ENCODE data around the gene FBXW4. TPM values are rescaled to one million over a fixed set of nuclear protein-coding genes. Genes with fewer than 3 reads are reported as not detected.
"Not testable (repeated sequence)": the region's sequence is repeated elsewhere in the genome, so short reads cannot be mapped to it uniquely, and the experiment has no call there.

Gene FBXW4
- total RNA-seq, 1 experiment from 2014 or later = 38.2 TPM

DNA sequence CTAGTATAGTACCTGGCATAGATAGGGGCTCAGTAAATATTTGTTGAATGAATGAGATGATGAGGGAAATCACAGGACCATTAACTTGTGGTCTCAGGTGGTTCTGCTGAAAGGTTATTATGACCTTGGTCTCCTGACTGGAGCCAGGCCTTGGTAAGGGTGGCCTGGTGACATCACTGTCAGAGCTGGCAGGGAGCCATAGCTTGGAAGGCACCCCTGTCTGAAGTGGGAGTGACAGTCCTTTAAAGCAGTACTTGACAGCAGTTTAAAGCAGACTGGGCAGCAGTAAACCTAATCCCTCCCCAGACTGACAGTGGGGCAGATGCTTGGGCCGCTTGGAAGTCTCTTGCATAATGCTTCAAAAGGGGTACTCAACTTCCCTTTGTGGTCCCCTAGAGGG, 93.4 kb downstream of the FBXW4 start:
- intact Hi-C loops (cut with micrococcal nuclease; ENCODE audit: unreplicated experiment) = no loop called here
- BruUV-seq (replicated peaks) = no TSS peak
- POLR2A ChIA-PET (ENCODE audit: unreplicated experiment) = no interaction called here

GRCh38 chr10:101597091-101597900, 97.7 kb downstream of the FBXW4 start:
- no TSS peak for BruUV-seq (replicated peaks)
- no peaks in the 10 kb centered on the region for H3K36me3 ChIP-seq (ENCODE audit: low read depth)
- no peaks in the 10 kb centered on the region for H4K20me1 ChIP-seq (ENCODE audit: insufficient read depth)
- H3K9me3 ChIP-seq (ENCODE audit: insufficient read depth, low read depth) = no peaks in the 10 kb centered on the region
- H3K79me2 ChIP-seq (ENCODE audit: low read depth) = no peaks in the 10 kb centered on the region
- H3K4me2 ChIP-seq = no peak overlapping the region
- DNase-seq = no peak
- intact Hi-C loops (cut with micrococcal nuclease; ENCODE audit: unreplicated experiment) = no loop called here
- TF ChIP-seq, protein P1, sequence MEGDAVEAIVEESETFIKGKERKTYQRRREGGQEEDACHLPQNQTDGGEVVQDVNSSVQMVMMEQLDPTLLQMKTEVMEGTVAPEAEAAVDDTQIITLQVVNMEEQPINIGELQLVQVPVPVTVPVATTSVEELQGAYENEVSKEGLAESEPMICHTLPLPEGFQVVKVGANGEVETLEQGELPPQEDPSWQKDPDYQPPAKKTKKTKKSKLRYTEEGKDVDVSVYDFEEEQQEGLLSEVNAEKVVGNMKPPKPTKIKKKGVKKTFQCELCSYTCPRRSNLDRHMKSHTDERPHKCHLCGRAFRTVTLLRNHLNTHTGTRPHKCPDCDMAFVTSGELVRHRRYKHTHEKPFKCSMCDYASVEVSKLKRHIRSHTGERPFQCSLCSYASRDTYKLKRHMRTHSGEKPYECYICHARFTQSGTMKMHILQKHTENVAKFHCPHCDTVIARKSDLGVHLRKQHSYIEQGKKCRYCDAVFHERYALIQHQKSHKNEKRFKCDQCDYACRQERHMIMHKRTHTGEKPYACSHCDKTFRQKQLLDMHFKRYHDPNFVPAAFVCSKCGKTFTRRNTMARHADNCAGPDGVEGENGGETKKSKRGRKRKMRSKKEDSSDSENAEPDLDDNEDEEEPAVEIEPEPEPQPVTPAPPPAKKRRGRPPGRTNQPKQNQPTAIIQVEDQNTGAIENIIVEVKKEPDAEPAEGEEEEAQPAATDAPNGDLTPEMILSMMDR (conservative IDR thresholded peaks at IDR 0.05) = no peak
- TF ChIP-seq EZH2 (IDR thresholded peaks at IDR 0.05; ENCODE audit: low read depth) = no peak
- no peak overlapping the region for H2AFZ ChIP-seq
- H3K9me2 ChIP-seq (ENCODE audit: insufficient read depth) = no peaks in the 10 kb centered on the region
- H3K4me3 ChIP-seq = no peak overlapping the region
- H3K27me3 ChIP-seq (ENCODE audit: insufficient read depth, low read depth) = no peaks in the 10 kb centered on the region
- no peaks in the 10 kb centered on the region for H3K4me1 ChIP-seq (replicated peaks; ENCODE audit: insufficient read depth)
- no peaks in the 10 kb centered on the region for H3F3A ChIP-seq (ENCODE audit: insufficient read depth, low read depth)
- ChIA-PET CTCF (no interaction called here), POLR2A (ENCODE audit: unreplicated experiment) (no interaction called here)
- no peak overlapping the region for H3K27ac ChIP-seq

More for the DNA sequence above, 93.4 kb downstream of the FBXW4 start:
- H2AFZ ChIP-seq = no peak overlapping the region
- H3K9me3 ChIP-seq (ENCODE audit: insufficient read depth, low read depth) = no peaks in the 10 kb centered on the region
- H3F3A ChIP-seq (ENCODE audit: insufficient read depth, low read depth) = no peaks in the 10 kb centered on the region
- H3K4me1 ChIP-seq (replicated peaks; ENCODE audit: insufficient read depth) = no peaks in the 10 kb centered on the region
- H3K79me2 ChIP-seq (ENCODE audit: low read depth) = no peaks in the 10 kb centered on the region
- H3K9me2 ChIP-seq (ENCODE audit: insufficient read depth) = no peaks in the 10 kb centered on the region
- H3K4me3 ChIP-seq = no peak overlapping the region
- CTCF ChIA-PET = interaction anchor here (1.7 kb wide), 1 partner anchor 180 kb away, joined by 19 read pairs; no protein-coding TSS in a partner anchor
- no peaks in the 10 kb centered on the region for H3K27me3 ChIP-seq (ENCODE audit: insufficient read depth, low read depth)
- no peak overlapping the region for H3K4me2 ChIP-seq
- H3K27ac ChIP-seq = no peak overlapping the region
- no peak for TF ChIP-seq EZH2 (IDR thresholded peaks at IDR 0.05; ENCODE audit: low read depth)
- TF ChIP-seq, protein P1 (conservative IDR thresholded peaks at IDR 0.05) = no peak
- no peaks in the 10 kb centered on the region for H4K20me1 ChIP-seq (ENCODE audit: insufficient read depth)
- H3K36me3 ChIP-seq (ENCODE audit: low read depth) = no peaks in the 10 kb centered on the region
- DNase-seq = no peak

- POLR2A ChIA-PET (ENCODE audit: unreplicated experiment) = no interaction called here
- Histone ChIP-seq H3K4me3 (no peak overlapping the region), H3K9me3 (ENCODE audit: insufficient read depth, low read depth) (no peaks in the 10 kb centered on the region), H3K4me2 (no peak overlapping the region), H4K20me1 (ENCODE audit: insufficient read depth) (no peaks in the 10 kb centered on the region), H3K36me3 (ENCODE audit: low read depth) (no peaks in the 10 kb centered on the region), H3K4me1 (replicated peaks; ENCODE audit: insufficient read depth) (no peaks in the 10 kb centered on the region), H3K27ac (no peak overlapping the region), H3K27me3 (ENCODE audit: insufficient read depth, low read depth) (no peaks in the 10 kb centered on the region), H3K9me2 (ENCODE audit: insufficient read depth) (no peaks in the 10 kb centered on the region), H3K79me2 (ENCODE audit: low read depth) (no peaks in the 10 kb centered on the region), H3F3A (ENCODE audit: insufficient read depth, low read depth) (no peaks in the 10 kb centered on the region), H2AFZ (no peak overlapping the region)
- intact Hi-C loops (cut with micrococcal nuclease; ENCODE audit: unreplicated experiment) = no loop called here
- no TSS peak for BruUV-seq (replicated peaks)
- CTCF ChIA-PET = no interaction called here
- TF ChIP-seq, protein P1 (conservative IDR thresholded peaks at IDR 0.05) = no peak
- no peak for TF ChIP-seq EZH2 (IDR thresholded peaks at IDR 0.05; ENCODE audit: low read depth)
- DNase-seq = no peak
These were observed 99.2 kb downstream of the FBXW4 start for GRCh38 chr10:101595591-101596433.

GRCh38 chr10:101593331-101593730, 101.6 kb downstream of the FBXW4 start:
- DNase-seq; H3K4me1 ChIP-seq (replicated peaks; ENCODE audit: insufficient read depth); H3K4me3 ChIP-seq; H3K9me2 ChIP-seq (ENCODE audit: insufficient read depth); H3F3A ChIP-seq (ENCODE audit: insufficient read depth, low read depth); H3K79me2 ChIP-seq (ENCODE audit: low read depth); H2AFZ ChIP-seq; intact Hi-C loops (cut with micrococcal nuclease; ENCODE audit: unreplicated experiment); BruUV-seq (replicated peaks); H3K9me3 ChIP-seq (ENCODE audit: insufficient read depth, low read depth); H4K20me1 ChIP-seq (ENCODE audit: insufficient read depth); H3K27me3 ChIP-seq (ENCODE audit: insufficient read depth, low read depth); H3K36me3 ChIP-seq (ENCODE audit: low read depth); H3K4me2 ChIP-seq; H3K27ac ChIP-seq; POLR2A ChIA-PET (ENCODE audit: unreplicated experiment); CTCF ChIA-PET: not testable (repeated sequence)
